Nephron (organoid): ENCODE data around the gene AP5Z1.
A peak's percentile ranks its signal among the peaks of the same experiment; 100 is the strongest.

Experiments
- H3K27ac Mint-ChIP-seq, 3 experiments: 2 replicates each; pipeline ENCODE4 v1.8.0; 2020; ENCODE audit warnings: mixed read lengths in 3 of 3, mild to moderate bottlenecking in 2 of 3, moderate library complexity in 1 of 3
- H3K27me3 Mint-ChIP-seq: 2 replicates; pipeline ENCODE4 v1.8.0; 2021; ENCODE audit warnings: low read depth, mild to moderate bottlenecking, moderate library complexity, mixed read lengths
- H3K36me3 Mint-ChIP-seq: 2 replicates; pipeline ENCODE4 v1.8.0; 2020; ENCODE audit warnings: low read depth, mixed read lengths
- H3K4me1 Mint-ChIP-seq: 2 replicates; pipeline ENCODE4 v1.8.0; 2020; ENCODE audit warnings: mixed read lengths
- H3K4me3 Mint-ChIP-seq, 3 experiments: 2 replicates each; pipeline ENCODE4 v1.8.0; 2020; ENCODE audit warnings: mild to moderate bottlenecking in 3 of 3, mixed read lengths in 3 of 3, moderate library complexity in 2 of 3
- H3K9me3 Mint-ChIP-seq: 2 replicates; pipeline ENCODE4 v1.8.0; 2020; ENCODE audit warnings: mixed read lengths
- TF ChIP-seq, protein P1 (sequence below), 3 experiments: fragments of 200-600 bp; sonication (generic); IDR thresholded peaks; one replicate each; pipeline ENCODE4 v1.5.0; 2021; ENCODE audit warnings: antibody characterized with exemption in 3 of 3; ENCODE audit not compliant: unreplicated experiment in 3 of 3

AP5Z1 gene

DNA sequence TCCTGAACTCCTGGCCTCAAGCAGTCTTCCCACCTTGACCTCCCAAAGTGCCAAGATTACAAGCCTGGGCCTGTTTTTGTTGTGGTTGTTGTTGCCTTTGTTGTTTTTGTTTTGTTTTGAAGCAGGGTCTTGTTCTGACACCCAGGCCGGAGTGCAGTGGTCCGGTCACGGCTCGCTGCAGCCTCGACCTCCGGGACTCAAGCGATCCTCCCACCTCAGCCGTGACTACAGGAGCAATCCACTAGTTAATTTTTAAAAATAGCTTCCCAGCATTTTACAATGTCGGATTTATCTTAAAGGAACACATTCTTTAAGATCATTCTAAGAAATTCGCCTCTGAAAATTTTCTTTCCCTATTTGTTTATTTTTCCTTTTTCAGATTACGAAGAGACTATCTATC lies 27.7 kb upstream of the AP5Z1 start:
- TF ChIP-seq, protein P1, sequence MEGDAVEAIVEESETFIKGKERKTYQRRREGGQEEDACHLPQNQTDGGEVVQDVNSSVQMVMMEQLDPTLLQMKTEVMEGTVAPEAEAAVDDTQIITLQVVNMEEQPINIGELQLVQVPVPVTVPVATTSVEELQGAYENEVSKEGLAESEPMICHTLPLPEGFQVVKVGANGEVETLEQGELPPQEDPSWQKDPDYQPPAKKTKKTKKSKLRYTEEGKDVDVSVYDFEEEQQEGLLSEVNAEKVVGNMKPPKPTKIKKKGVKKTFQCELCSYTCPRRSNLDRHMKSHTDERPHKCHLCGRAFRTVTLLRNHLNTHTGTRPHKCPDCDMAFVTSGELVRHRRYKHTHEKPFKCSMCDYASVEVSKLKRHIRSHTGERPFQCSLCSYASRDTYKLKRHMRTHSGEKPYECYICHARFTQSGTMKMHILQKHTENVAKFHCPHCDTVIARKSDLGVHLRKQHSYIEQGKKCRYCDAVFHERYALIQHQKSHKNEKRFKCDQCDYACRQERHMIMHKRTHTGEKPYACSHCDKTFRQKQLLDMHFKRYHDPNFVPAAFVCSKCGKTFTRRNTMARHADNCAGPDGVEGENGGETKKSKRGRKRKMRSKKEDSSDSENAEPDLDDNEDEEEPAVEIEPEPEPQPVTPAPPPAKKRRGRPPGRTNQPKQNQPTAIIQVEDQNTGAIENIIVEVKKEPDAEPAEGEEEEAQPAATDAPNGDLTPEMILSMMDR (IDR thresholded peaks at IDR 0.05; ENCODE audit: unreplicated experiment in 3 of 3) = no peak
- H3K9me3 Mint-ChIP-seq = no peaks in the 10 kb centered on the region
- peaks cover 53% of the 10 kb centered on the region for H3K4me1 Mint-ChIP-seq
- H3K4me3 Mint-ChIP-seq = peak overlapping the region; percentile 24 to 45 (median 40)
- H3K27me3 Mint-ChIP-seq = no peaks in the 10 kb centered on the region
- H3K27ac Mint-ChIP-seq = peak overlapping the region; percentile 95 to 97 (median 96)
- peaks cover 29% of the 10 kb centered on the region for H3K36me3 Mint-ChIP-seq

DNA sequence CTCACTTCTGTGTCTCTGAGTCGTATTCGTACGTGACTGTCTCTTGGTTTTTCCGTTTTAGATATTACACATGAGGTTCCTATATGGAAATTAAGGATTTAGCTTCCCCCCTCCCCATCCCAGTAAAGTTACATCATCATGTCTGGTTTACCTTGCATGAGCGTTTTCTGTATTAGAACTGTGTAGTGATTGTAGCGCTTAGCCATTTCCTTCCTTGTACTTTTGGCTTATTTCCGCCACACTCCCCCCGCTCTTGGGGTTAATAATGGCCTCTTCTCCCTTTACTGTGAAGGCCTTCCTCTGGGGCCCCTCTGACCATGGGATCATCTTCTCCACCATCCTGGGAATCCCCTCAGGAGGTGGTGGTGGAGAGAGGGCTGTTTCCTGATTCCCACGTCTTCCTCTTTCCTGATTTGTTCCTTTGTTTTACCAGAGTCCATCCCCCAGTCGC lies 27.2 kb upstream of the AP5Z1 start:
- H3K9me3 Mint-ChIP-seq = no peaks in the 10 kb centered on the region
- H3K4me3 Mint-ChIP-seq = peak overlapping the region; percentile 24 to 45 (median 40)
- TF ChIP-seq, protein P1 (IDR thresholded peaks at IDR 0.05; ENCODE audit: unreplicated experiment in 3 of 3) = no peak
- H3K4me1 Mint-ChIP-seq = peaks cover 48% of the 10 kb centered on the region
- peak overlapping the region; percentile 95 to 97 (median 96) for H3K27ac Mint-ChIP-seq
- peaks cover 29% of the 10 kb centered on the region for H3K36me3 Mint-ChIP-seq
- no peaks in the 10 kb centered on the region for H3K27me3 Mint-ChIP-seq

DNA sequence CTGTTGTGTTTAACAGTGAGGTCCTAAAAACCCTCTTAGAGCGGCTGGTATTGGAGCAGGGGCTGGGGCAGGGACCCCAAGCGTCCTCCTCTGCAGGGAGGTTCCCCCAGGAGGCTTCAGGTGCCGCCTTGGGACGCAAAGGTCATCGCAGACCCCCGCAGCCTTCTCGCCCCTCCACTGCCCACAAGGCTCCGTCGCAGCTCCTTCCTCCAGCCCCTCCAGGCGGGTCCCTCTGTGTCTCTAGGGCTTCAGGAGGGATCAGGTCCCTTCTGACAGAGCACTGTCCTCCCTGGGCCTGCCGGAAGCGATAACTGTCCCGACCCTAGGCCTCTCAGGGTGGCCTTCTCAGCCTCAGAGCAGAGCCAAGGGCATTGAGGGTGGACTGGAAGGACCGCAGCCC lies 26.1 kb upstream of the AP5Z1 start:
- Mint-ChIP-seq H3K9me3 (no peaks in the 10 kb centered on the region), H3K27me3 (no peaks in the 10 kb centered on the region), H3K4me3 (peak overlapping the region in 1 of 3 experiments; percentile 24), H3K4me1 (peaks cover 37% of the 10 kb centered on the region), H3K27ac (peak overlapping the region; percentile 95 to 97 (median 96)), H3K36me3 (peaks cover 29% of the 10 kb centered on the region)
- TF ChIP-seq, protein P1 (IDR thresholded peaks at IDR 0.05; ENCODE audit: unreplicated experiment in 3 of 3) = no peak

DNA sequence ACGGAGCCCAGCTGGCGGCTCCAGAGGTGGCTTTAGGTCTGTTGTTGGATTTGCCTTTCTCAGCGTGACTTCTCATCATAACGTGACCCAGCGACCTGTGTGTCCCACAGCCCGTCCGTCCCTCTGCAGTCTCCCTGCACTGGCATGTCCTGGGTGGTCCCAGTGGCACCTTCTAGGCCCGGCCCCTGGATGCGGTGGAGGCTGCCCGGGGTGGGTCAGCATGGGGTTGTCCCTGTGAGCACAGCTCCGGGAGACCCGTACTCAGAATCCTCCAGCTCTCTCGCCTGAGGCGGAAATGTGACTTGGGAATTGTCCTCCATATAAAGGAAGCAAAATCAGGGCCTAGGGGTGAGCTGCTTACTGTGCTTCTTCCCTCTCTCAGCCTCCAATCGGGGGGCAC lies 25.6 kb upstream of the AP5Z1 start:
- Mint-ChIP-seq H3K9me3 (no peaks in the 10 kb centered on the region), H3K27me3 (no peaks in the 10 kb centered on the region), H3K36me3 (peaks cover 32% of the 10 kb centered on the region), H3K4me3 (no peak overlapping the region), H3K4me1 (peaks cover 33% of the 10 kb centered on the region), H3K27ac (peak overlapping the region in 2 of 3 experiments; percentile 95 to 96)
- TF ChIP-seq, protein P1 (IDR thresholded peaks at IDR 0.05; ENCODE audit: unreplicated experiment in 3 of 3) = no peak

DNA sequence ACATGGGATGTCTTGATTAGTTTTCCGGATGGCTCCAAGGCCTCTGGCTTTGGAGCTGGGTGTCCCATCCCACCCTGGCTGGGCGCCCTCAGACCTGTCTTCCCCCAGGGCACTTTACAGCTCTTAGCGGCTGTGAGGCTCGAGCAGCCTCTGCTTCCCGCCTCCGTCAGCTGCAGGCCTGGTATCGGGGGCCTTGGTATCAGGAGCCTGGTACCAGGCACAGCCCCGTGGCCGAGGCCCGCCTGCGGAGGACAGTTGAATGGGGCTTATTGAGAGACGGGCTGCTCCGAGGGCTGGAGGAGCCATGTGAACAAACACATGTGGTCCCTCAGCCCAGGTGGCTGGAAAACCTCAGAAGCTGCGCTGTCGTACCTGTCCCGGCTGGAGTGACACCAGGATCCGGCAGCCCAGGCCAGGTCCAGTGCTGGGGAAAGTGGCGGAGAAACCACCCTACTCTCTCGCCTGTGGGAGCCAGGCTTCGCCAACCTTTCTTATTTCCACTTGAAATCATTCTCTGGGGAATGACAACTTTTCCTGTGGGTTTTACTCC lies 23.9 kb upstream of the AP5Z1 start:
- H3K4me3 Mint-ChIP-seq = no peak overlapping the region
- H3K27ac Mint-ChIP-seq = no peak overlapping the region
- no peaks in the 10 kb centered on the region for H3K27me3 Mint-ChIP-seq
- peaks cover 17% of the 10 kb centered on the region for H3K4me1 Mint-ChIP-seq
- TF ChIP-seq, protein P1 (IDR thresholded peaks at IDR 0.05; ENCODE audit: unreplicated experiment in 3 of 3) = no peak
- H3K9me3 Mint-ChIP-seq = no peaks in the 10 kb centered on the region
- peaks cover 37% of the 10 kb centered on the region for H3K36me3 Mint-ChIP-seq
